IMR-90 (cell line): Measurements from ENCODE around the gene RELN. TPM values are rescaled to one million over a fixed set of nuclear protein-coding genes. Genes with fewer than 3 reads are reported as not detected.

Source experiments
- ATAC-seq: fragments of 200-7000 bp; cut with Tn5 transposase; 2 replicates; pipeline ENCODE4 v1.9.1; 2020; ENCODE audit warnings: low read depth, mild to moderate bottlenecking, moderate library complexity
- BruUV-seq: library from RNA; stranded (reverse); fragments of 400-500 nt; replicated peaks from 2 replicates; lab custom pipeline; 2021; lab: Mats Ljungman, UMichigan
- CTCF ChIA-PET: fragments of 300-600 bp; formaldehyde crosslinking; extraction: SDS; loops from one replicate; lab custom pipeline; 2021; ENCODE audit warnings: antibody characterized with exemption; lab: Yijun Ruan, JAX
- POLR2A ChIA-PET: fragments of 300-600 bp; sonication (Branson Sonifier 250); formaldehyde crosslinking; loops from one replicate; lab custom pipeline; 2022; ENCODE audit warnings: antibody characterized with exemption; ENCODE audit not compliant: unreplicated experiment; lab: Charles Lee
- DNase-seq: peaks from one replicate; pipeline ENCODE4 v3.0.0; 2013
- H2AFZ ChIP-seq: replicated peaks from 2 replicates; pipeline ENCODE3; 2013; ENCODE audit warnings: low read length, mild to moderate bottlenecking; ENCODE audit not compliant: poor library complexity
- H2AK5ac ChIP-seq: 2 replicates; pipeline ENCODE4 v1.6.1; 2013; ENCODE audit warnings: low read depth, low read length, inconsistent platforms
- H2AK9ac ChIP-seq: replicated peaks from 2 replicates; pipeline ENCODE3; 2013; ENCODE audit warnings: mild to moderate bottlenecking, low read depth, low read length, moderate library complexity; ENCODE audit not compliant: poor library complexity
- H2BK120ac ChIP-seq: 2 replicates; pipeline ENCODE4 v1.6.1; 2013; ENCODE audit warnings: low read depth, low read length, inconsistent platforms
- H2BK15ac ChIP-seq: 3 replicates; pipeline ENCODE4 v1.6.1; 2013; ENCODE audit warnings: low read depth, low read length, inconsistent platforms
- H2BK20ac ChIP-seq: 2 replicates; pipeline ENCODE4 v1.6.1; 2013; ENCODE audit warnings: low read depth, mild to moderate bottlenecking, inconsistent platforms, low read length, moderate library complexity
- H2BK5ac ChIP-seq: 2 replicates; pipeline ENCODE4 v1.6.1; 2013; ENCODE audit warnings: mild to moderate bottlenecking, low read depth, low read length, inconsistent platforms; ENCODE audit not compliant: poor library complexity, severe bottlenecking
- H3K14ac ChIP-seq: replicated peaks from 2 replicates; pipeline ENCODE4 v1.6.1; 2013; ENCODE audit warnings: low read depth, low read length, inconsistent platforms
- H3K18ac ChIP-seq: 2 replicates; pipeline ENCODE4 v1.6.1; 2013; ENCODE audit warnings: low read depth, low read length, control low read depth
- H3K23ac ChIP-seq: 2 replicates; pipeline ENCODE4 v1.6.1; 2013; ENCODE audit warnings: low read depth, low read length, inconsistent platforms
- H3K27ac ChIP-seq: 2 replicates; pipeline ENCODE4 v1.5.1; 2013; ENCODE audit warnings: mild to moderate bottlenecking, control low read depth, low read length; ENCODE audit not compliant: insufficient read depth
- H3K27me3 ChIP-seq: 2 replicates; pipeline ENCODE4 v1.6.1; 2013; ENCODE audit warnings: low read length; ENCODE audit not compliant: control insufficient read depth, insufficient read depth
- H3K36me3 ChIP-seq: 2 replicates; pipeline ENCODE4 v1.6.1; 2013; ENCODE audit warnings: low read length, mixed read lengths; ENCODE audit not compliant: control insufficient read depth, insufficient read depth
- H3K4ac ChIP-seq: 2 replicates; pipeline ENCODE4 v1.6.1; 2013; ENCODE audit warnings: low read depth, low read length, inconsistent platforms
- H3K4me1 ChIP-seq: 2 replicates; pipeline ENCODE4 v1.6.1; 2013; ENCODE audit warnings: low read length, mixed read lengths; ENCODE audit not compliant: control insufficient read depth, insufficient read depth
- H3K4me2 ChIP-seq: 2 replicates; pipeline ENCODE4 v1.6.1; 2013; ENCODE audit warnings: low read depth, mild to moderate bottlenecking, control low read depth, low read length, moderate library complexity
- H3K4me3 ChIP-seq: 2 replicates; pipeline ENCODE4 v1.5.1; 2013; ENCODE audit warnings: low read depth, mild to moderate bottlenecking, control low read depth, low read length, moderate library complexity; ENCODE audit not compliant: insufficient read depth
- H3K56ac ChIP-seq: 2 replicates; pipeline ENCODE4 v1.6.1; 2013; ENCODE audit warnings: low read length, inconsistent platforms; ENCODE audit not compliant: insufficient read depth; ENCODE audit errors: extremely low read depth
- H3K79me1 ChIP-seq, 2 experiments: 2 replicates each; pipeline ENCODE4 v1.6.1; 2013; ENCODE audit warnings: low read length in 2 of 2, inconsistent platforms in 1 of 2, low read depth in 1 of 2
- H3K9ac ChIP-seq: 2 replicates; pipeline ENCODE4 v1.6.1; 2013; ENCODE audit warnings: low read depth, low read length, control low read depth
- H3K9me1 ChIP-seq: 2 replicates; pipeline ENCODE4 v1.6.1; 2013; ENCODE audit warnings: low read length, inconsistent platforms; ENCODE audit not compliant: insufficient read depth
- H3K9me3 ChIP-seq: 2 replicates; pipeline ENCODE4 v1.6.1; 2013; ENCODE audit warnings: low read length; ENCODE audit not compliant: control insufficient read depth, insufficient read depth
- H4K20me1 ChIP-seq: 2 replicates; pipeline ENCODE4 v1.6.1; 2013; ENCODE audit warnings: low read length, inconsistent platforms; ENCODE audit not compliant: insufficient read depth
- H4K5ac ChIP-seq: 2 replicates; pipeline ENCODE4 v1.6.1; 2013; ENCODE audit warnings: mild to moderate bottlenecking, low read depth, low read length, control low read depth
- H4K8ac ChIP-seq, 2 experiments: 2 replicates each; pipeline ENCODE4 v1.6.1; 2013; ENCODE audit warnings: low read depth in 2 of 2, low read length in 2 of 2, control low read depth in 1 of 2, inconsistent platforms in 1 of 2
- H4K91ac ChIP-seq: 2 replicates; pipeline ENCODE4 v1.6.1; 2013; ENCODE audit warnings: low read depth, low read length, inconsistent platforms; ENCODE audit not compliant: insufficient read depth
- BHLHE40 ChIP-seq: fragments of 150-350 bp; IDR thresholded peaks from 2 replicates; pipeline ENCODE4 v1.6.1; 2016; ENCODE audit warnings: mild to moderate bottlenecking, low read depth, low read length
- CEBPB ChIP-seq: IDR thresholded peaks from 2 replicates; pipeline ENCODE4 v1.6.1; 2012; ENCODE audit warnings: low read depth, low read length, improper control_type of control experiment
- CHD1 ChIP-seq: IDR thresholded peaks from 2 replicates; pipeline ENCODE4 v1.6.1; 2012; ENCODE audit warnings: low read depth, low read length, improper control_type of control experiment
- CTCF ChIP-seq: conservative IDR thresholded peaks from 2 replicates; pipeline ENCODE4 v1.5.1; 2012; ENCODE audit warnings: mild to moderate bottlenecking, low read depth, low read length, improper control_type of control experiment
- FOS ChIP-seq: fragments of 150-350 bp; IDR thresholded peaks from 2 replicates; pipeline ENCODE4 v1.6.1; 2016; ENCODE audit warnings: low read depth, low read length
- MAFK ChIP-seq: IDR thresholded peaks from 2 replicates; pipeline ENCODE4 v1.6.1; 2012; ENCODE audit warnings: low read depth, low read length, improper control_type of control experiment
- MAZ ChIP-seq: IDR thresholded peaks from 2 replicates; pipeline ENCODE4 v1.6.1; 2012; ENCODE audit warnings: low read depth, mild to moderate bottlenecking, low read length, improper control_type of control experiment, moderate library complexity, borderline replicate concordance
- MXI1 ChIP-seq: IDR thresholded peaks from 2 replicates; pipeline ENCODE4 v1.6.1; 2012; ENCODE audit warnings: low read depth, mild to moderate bottlenecking, low read length, moderate library complexity, borderline replicate concordance
- NFE2L2 ChIP-seq: fragments of 150-350 bp; IDR thresholded peaks from 2 replicates; pipeline ENCODE4 v1.6.1; 2016; ENCODE audit warnings: low read depth, mild to moderate bottlenecking, low read length
- POLR2A ChIP-seq: IDR thresholded peaks from 2 replicates; pipeline ENCODE4 v1.6.1; 2012; ENCODE audit warnings: mild to moderate bottlenecking, low read depth, low read length
- RAD21 ChIP-seq: IDR thresholded peaks from 2 replicates; pipeline ENCODE4 v1.6.1; 2012; ENCODE audit warnings: low read length, improper control_type of control experiment
- RCOR1 ChIP-seq: IDR thresholded peaks from 2 replicates; pipeline ENCODE4 v1.6.1; 2012; ENCODE audit warnings: mild to moderate bottlenecking, low read length, improper control_type of control experiment; ENCODE audit not compliant: insufficient replicate concordance
- RFX5 ChIP-seq: IDR thresholded peaks from 2 replicates; pipeline ENCODE4 v1.8.0; 2012; ENCODE audit warnings: low read depth, mild to moderate bottlenecking, low read length, moderate library complexity
- SMC3 ChIP-seq: fragments of 150-350 bp; IDR thresholded peaks from 2 replicates; pipeline ENCODE4 v1.6.1; 2016; ENCODE audit warnings: low read depth, mild to moderate bottlenecking, antibody characterized with exemption, low read length, moderate library complexity
- WGBS, 2 experiments: methylation state at CpG; one replicate each; pipeline versions ENCODE4 v1.1.5 to v1.1.7; 2013; ENCODE audit warnings: missing lambda C conversion rate in 2 of 2; ENCODE audit not compliant: insufficient read length in 1 of 2; ENCODE audit errors: extremely low coverage in 2 of 2; 5-methylcytosine and 5-hydroxymethylcytosine counted together
- dilution Hi-C: fragments of 300-500 bp; cut with HindIII; formaldehyde crosslinking; loops from one replicate; pipeline ENCODE4 v1.14.3; 2018; ENCODE audit warnings: low sequenced_read_pairs; ENCODE audit not compliant: unreplicated experiment
- in situ Hi-C: fragments of 300-500 bp; cut with MboI; formaldehyde crosslinking; loops from 3 replicates; pipeline ENCODE4 v1.14.3; 2019; ENCODE audit warnings: low sequenced_read_pairs, inconsistent platforms, mixed read lengths
- intact Hi-C: fragments of 100-400 bp; cut with micrococcal nuclease; formaldehyde crosslinking; loops from 2 replicates; pipeline ENCODE4 v1.10.0; 2022
- polyA plus RNA-seq, 3 experiments: library from polyadenylated mRNA; depleted of rRNA; stranded (reverse); fragments of >200 nt; gene quantifications; 2 replicates each; pipeline ENCODE4 v1.2.3, GENCODE V29; 2012; ENCODE audit warnings: low replicate concordance in 1 of 3
- total RNA-seq: library from RNA; depleted of rRNA; stranded (reverse); fragments of >200 nt; gene quantifications from 2 replicates; pipeline ENCODE4 v1.2.3, GENCODE V29; 2012

RELN gene
- total and polyA plus RNA-seq, 2 of the 4 experiments (the other 2 are of a cell fraction), result 14.7 to 23.7 TPM

- TF ChIP-seq SMC3 (no peak), RFX5 (no peak), POLR2A (no peak), BHLHE40 (no peak), CTCF (no peak), MAZ (no peak), FOS (no peak), RCOR1 (no peak), MAFK (no peak), CHD1 (no peak), CEBPB (no peak), MXI1 (no peak), RAD21 (no peak), NFE2L2 (no peak)
- H3K4ac ChIP-seq, result no peak overlapping the region
- no peaks in the 10 kb centered on the region for H4K20me1 ChIP-seq
- POLR2A ChIA-PET, result no interaction called here
- 0 out of 2 replicates have a peak overlapping the region, but pooled peaks have one; percentile 6 for H2BK20ac ChIP-seq
- dilution Hi-C loops (no loop called here), in situ Hi-C loops (no loop called here), intact Hi-C loops (no loop called here)
- H2BK15ac ChIP-seq, result no peak overlapping the region
- no peaks in the 10 kb centered on the region for H3K9me3 ChIP-seq
- DNase-seq (no peak), ATAC-seq (no peak)
- CTCF ChIA-PET, result no interaction called here
- no peak overlapping the region for H2BK5ac ChIP-seq
- no peak overlapping the region for H2AK5ac ChIP-seq
- no peak overlapping the region for H3K27ac ChIP-seq
- no peaks in the 10 kb centered on the region for H3K79me1 ChIP-seq
- no peak overlapping the region for H3K4me3 ChIP-seq
- no TSS peak for BruUV-seq
- WGBS, 2 experiments, result no CpG with 5 or more reads among the region's 8 CpGs
- no peak overlapping the region for H3K18ac ChIP-seq
- H3K9me1 ChIP-seq, result no peaks in the 10 kb centered on the region
- no peaks in the 10 kb centered on the region for H3K4me1 ChIP-seq
- no peak overlapping the region for H3K23ac ChIP-seq
- H3K56ac ChIP-seq, result no peak overlapping the region
- peak overlapping the region; percentile 56 for H2AFZ ChIP-seq
- H4K5ac ChIP-seq, result no peak overlapping the region
- H2BK120ac ChIP-seq, result peak overlapping the region; percentile 13; the same call in 1 of the 2 replicates
- no peaks in the 10 kb centered on the region for H3K27me3 ChIP-seq
- no peak overlapping the region for H2AK9ac ChIP-seq
- no peak overlapping the region for H3K4me2 ChIP-seq
- no peak overlapping the region; a peak in 1 of 4 replicates for H4K8ac ChIP-seq
- no peak overlapping the region for H4K91ac ChIP-seq
- H3K14ac ChIP-seq, result no peak overlapping the region; the same call in 1 of the 2 replicates
- H3K36me3 ChIP-seq, result no peaks in the 10 kb centered on the region
- no peak overlapping the region for H3K9ac ChIP-seq
These were observed 261.4 kb downstream of the RELN start for GRCh38 chr7:103727982-103728610.
